ENCODE data around the gene PTTG1IP.

PTTG1IP gene

DNA sequence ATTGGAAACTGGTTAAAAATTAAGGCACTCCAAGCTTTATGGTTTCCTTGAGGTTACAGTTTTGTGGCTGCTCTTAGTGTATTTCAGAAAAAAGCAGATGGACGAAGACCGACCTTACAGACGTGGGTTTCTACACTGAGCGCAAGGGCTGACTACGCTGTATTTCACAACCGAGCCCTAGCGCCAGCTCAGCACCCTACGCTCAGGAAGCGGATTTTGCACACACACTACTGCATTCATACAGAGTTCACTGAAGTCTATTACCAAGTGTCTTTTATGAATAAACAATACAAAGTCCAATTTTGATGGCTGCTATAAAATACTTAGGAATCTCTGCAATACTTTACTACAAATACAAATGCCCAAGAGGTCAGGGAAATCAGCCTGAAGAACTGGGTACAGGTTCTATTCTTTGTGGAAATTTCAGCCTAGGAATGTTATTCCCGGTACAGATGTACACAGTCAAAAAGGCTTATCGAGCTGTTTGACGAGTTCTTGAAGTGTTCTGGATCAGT is 23.8 kb downstream of the PTTG1IP start:
- H3K9me3 Mint-ChIP-seq = no peaks in the 10 kb centered on the region
- TF ChIP-seq, protein P1, sequence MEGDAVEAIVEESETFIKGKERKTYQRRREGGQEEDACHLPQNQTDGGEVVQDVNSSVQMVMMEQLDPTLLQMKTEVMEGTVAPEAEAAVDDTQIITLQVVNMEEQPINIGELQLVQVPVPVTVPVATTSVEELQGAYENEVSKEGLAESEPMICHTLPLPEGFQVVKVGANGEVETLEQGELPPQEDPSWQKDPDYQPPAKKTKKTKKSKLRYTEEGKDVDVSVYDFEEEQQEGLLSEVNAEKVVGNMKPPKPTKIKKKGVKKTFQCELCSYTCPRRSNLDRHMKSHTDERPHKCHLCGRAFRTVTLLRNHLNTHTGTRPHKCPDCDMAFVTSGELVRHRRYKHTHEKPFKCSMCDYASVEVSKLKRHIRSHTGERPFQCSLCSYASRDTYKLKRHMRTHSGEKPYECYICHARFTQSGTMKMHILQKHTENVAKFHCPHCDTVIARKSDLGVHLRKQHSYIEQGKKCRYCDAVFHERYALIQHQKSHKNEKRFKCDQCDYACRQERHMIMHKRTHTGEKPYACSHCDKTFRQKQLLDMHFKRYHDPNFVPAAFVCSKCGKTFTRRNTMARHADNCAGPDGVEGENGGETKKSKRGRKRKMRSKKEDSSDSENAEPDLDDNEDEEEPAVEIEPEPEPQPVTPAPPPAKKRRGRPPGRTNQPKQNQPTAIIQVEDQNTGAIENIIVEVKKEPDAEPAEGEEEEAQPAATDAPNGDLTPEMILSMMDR (IDR thresholded peaks at IDR 0.05) = no peak
- H3K4me3 Mint-ChIP-seq = no peak overlapping the region
- H3K27me3 Mint-ChIP-seq (ENCODE audit: low read depth, poor library complexity) = no peaks in the 10 kb centered on the region
- no peak for DNase-seq
- peaks cover 14% of the 10 kb centered on the region for H3K4me1 Mint-ChIP-seq
- H3K36me3 Mint-ChIP-seq (ENCODE audit: low read depth) = peaks cover 48% of the 10 kb centered on the region
- H3K27ac Mint-ChIP-seq = no peak overlapping the region

DNA sequence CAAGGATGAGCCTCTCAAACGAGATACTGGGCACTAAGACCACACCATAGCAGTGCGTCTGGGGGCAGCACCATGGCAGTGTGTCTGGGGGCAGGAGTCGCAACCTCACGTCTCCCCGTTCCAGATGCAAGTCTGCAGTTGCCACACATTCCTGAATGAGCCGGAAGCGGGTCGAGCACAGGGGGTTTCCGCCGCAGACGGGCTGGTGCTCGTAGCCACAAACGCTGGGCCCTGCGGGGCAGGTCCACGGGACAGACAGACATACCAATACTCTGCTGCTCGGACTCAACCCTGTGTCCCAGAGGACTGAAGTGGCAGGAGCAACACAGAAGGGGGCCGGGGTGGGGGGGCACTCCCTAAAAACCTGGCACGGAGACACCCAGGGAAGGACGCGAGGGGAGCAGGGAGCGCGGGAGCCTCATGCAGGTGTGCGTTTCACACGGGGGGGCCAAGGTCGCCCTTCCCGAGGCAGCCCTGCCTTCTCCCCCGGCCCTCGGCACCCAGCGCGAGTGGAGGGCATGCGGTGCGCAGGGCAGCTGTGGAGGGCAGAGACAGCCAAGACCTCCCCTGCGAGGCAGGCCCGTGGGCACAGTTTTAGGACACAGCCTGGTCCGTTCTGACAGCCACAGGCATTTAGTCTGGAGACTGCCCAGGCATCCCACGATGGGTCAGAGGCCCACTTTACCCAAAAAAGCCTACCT is 24.5 kb downstream of the PTTG1IP start:
- no peak overlapping the region for H3K4me3 Mint-ChIP-seq
- peaks cover 21% of the 10 kb centered on the region for H3K4me1 Mint-ChIP-seq
- no peaks in the 10 kb centered on the region for H3K9me3 Mint-ChIP-seq
- H3K27ac Mint-ChIP-seq = peak overlapping the region; percentile 79
- peaks cover 40% of the 10 kb centered on the region for H3K36me3 Mint-ChIP-seq (ENCODE audit: low read depth)
- no peak for DNase-seq
- TF ChIP-seq, protein P1 (IDR thresholded peaks at IDR 0.05) = no peak
- no peaks in the 10 kb centered on the region for H3K27me3 Mint-ChIP-seq (ENCODE audit: low read depth, poor library complexity)

DNA sequence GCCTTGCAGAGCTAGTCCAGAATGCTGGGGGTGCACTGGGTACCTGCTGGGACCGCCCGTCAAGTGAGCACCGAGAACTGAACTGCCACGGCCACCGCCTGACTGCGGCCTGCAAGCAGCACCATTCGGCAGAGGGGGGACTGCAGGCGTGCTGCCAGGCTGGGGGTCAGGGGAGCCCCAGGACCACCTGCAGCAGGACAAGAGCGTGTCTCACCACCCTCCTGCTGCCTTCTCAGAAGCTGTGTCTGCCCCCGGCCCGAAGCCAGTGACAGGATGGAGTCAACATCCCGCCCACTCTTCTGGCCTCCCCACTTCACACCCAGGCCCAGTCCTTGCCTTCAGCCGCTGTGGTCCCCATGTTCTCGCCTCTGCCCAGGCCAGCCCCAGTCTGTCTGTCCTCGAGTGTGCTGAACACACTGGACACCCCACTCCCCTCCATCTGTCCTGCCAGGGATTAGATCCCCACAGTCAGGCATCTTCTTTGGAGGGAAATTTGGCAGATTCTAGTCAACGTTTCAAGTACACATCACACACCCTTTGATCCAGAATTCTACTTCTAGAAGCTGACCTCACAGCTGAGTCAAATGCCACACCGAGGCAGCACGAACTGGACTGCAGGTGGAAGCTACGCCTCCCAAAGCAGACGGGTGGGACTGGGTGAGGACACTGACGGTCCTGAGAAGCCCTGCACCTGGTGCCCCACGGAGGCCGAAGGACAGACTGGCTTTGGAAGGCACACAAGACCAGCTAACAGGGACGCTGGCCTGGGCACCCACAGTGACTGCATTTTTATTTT is 26.0 kb downstream of the PTTG1IP start:
- Mint-ChIP-seq H3K9me3 (no peaks in the 10 kb centered on the region), H3K27ac (no peak overlapping the region), H3K36me3 (ENCODE audit: low read depth) (peaks cover 32% of the 10 kb centered on the region), H3K4me3 (no peak overlapping the region), H3K4me1 (peaks cover 26% of the 10 kb centered on the region), H3K27me3 (ENCODE audit: low read depth, poor library complexity) (peaks cover 7% of the 10 kb centered on the region)
- TF ChIP-seq, protein P1 (IDR thresholded peaks at IDR 0.05) = no peak
- no peak for DNase-seq

DNA sequence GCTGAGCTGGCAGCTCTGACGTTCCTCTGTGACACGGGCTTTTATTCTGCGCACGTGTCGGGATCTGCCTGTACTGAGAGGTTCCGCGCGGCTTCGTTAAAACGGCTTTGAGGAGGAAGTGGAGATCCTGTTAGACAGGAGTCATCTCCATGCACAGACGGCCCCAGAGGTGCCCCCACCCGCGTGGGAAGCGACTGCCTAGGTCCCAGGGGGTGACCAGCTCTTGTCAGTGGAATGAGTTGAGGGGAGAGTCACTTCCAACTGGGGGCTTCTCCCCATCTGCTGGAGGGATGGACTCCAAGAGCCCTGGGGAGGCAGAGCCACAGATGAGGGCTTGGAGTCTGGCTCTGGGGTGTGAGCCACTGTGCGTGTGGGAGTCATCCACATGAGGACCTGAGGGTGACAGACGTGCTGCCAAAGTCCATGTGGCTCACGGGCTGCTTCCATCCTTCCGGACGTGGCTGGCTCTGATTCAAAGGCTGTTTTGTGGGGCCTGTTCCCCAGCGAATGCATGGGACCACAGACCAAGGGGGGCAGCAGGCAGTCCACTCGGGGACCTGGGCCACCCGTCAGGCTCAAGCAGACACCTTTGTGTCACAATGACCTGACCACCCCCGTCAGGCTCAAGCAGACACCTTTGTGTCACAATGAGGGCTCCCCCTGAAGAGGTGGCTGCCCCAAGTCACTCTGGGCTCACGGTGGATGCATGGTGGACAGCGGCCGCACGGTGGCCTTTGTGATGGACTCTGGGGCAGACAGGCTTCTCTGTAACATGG is 26.8 kb downstream of the PTTG1IP start:
- DNase-seq = no peak
- TF ChIP-seq, protein P1 (IDR thresholded peaks at IDR 0.05) = no peak

DNA sequence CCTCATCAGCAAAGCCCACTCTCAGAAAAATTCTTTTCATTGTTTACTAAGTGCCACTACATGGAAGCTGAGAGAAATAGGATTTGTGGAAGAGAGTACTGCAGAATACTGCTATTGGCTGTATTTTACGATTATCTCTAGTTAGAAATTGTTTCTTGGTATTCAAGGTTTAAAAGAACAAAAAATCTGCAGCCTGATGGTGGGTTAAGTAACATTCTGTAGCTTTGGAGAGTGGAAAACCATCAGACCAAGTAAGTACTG is 27.3 kb downstream of the PTTG1IP start:
- Mint-ChIP-seq H3K36me3 (ENCODE audit: low read depth) (peaks cover 23% of the 10 kb centered on the region), H3K4me1 (peaks cover 26% of the 10 kb centered on the region), H3K4me3 (peak overlapping the region; percentile 71), H3K9me3 (no peaks in the 10 kb centered on the region), H3K27ac (no peak overlapping the region), H3K27me3 (ENCODE audit: low read depth, poor library complexity) (peaks cover 9% of the 10 kb centered on the region)
- DNase-seq = no peak
- TF ChIP-seq, protein P1 (IDR thresholded peaks at IDR 0.05) = no peak

More for the DNA sequence above, 26.8 kb downstream of the PTTG1IP start:
- Mint-ChIP-seq H3K36me3 (ENCODE audit: low read depth) (peaks cover 27% of the 10 kb centered on the region), H3K9me3 (no peaks in the 10 kb centered on the region), H3K4me3 (peak overlapping the region; percentile 71), H3K27me3 (ENCODE audit: low read depth, poor library complexity) (peaks cover 9% of the 10 kb centered on the region), H3K27ac (no peak overlapping the region), H3K4me1 (peaks cover 26% of the 10 kb centered on the region)

All from nephron progenitor cell (in vitro differentiated cells).